Coronary artery (tissue), 2 donors: ENCODE data around the gene KRT83.

Source experiments
- DNase-seq: peaks from one replicate; pipeline ENCODE4 v3.0.0-alpha.2; 2017; ENCODE audit warnings: low spot score
- H3K27ac ChIP-seq, 2 donors: fragments of 200-600 bp; sonication (generic); one replicate each; pipeline ENCODE4 v1.5.1; 2016 to 2019
- H3K4me3 ChIP-seq: fragments of 200-600 bp; sonication (generic); 2 replicates; pipeline ENCODE4 v1.5.1; 2016; ENCODE audit warnings: mild to moderate bottlenecking, moderate library complexity
- TF ChIP-seq, protein P1 (sequence below): fragments of 200-600 bp; sonication (generic); IDR thresholded peaks from one replicate; pipeline ENCODE4 v1.5.1; 2019; ENCODE audit warnings: antibody characterized with exemption

The KRT83 gene

DNA sequence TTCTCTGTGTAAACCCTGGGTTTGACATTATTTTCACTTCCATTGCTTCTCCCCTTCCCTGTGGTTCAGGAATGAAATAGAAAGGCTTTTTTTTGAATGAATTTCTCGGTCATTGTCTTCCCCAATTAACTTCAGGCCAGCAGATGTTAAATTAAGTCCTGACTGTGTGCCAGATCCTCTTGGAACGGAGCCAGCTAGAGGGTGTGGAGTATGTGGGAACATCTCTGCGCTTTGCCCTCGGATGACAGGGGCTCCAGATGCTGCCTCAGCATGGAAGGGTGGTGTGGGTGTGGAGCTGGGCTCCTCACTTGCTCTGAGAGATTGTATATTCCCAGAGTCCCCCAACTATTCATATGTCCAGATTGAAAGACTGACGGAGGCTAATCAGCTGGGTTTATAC lies 33.0 kb upstream of the KRT83 start:
- TF ChIP-seq, protein P1, sequence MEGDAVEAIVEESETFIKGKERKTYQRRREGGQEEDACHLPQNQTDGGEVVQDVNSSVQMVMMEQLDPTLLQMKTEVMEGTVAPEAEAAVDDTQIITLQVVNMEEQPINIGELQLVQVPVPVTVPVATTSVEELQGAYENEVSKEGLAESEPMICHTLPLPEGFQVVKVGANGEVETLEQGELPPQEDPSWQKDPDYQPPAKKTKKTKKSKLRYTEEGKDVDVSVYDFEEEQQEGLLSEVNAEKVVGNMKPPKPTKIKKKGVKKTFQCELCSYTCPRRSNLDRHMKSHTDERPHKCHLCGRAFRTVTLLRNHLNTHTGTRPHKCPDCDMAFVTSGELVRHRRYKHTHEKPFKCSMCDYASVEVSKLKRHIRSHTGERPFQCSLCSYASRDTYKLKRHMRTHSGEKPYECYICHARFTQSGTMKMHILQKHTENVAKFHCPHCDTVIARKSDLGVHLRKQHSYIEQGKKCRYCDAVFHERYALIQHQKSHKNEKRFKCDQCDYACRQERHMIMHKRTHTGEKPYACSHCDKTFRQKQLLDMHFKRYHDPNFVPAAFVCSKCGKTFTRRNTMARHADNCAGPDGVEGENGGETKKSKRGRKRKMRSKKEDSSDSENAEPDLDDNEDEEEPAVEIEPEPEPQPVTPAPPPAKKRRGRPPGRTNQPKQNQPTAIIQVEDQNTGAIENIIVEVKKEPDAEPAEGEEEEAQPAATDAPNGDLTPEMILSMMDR = no peak
- no peak for DNase-seq
- H3K27ac ChIP-seq = no peak overlapping the region
- no peak overlapping the region for H3K4me3 ChIP-seq

DNA sequence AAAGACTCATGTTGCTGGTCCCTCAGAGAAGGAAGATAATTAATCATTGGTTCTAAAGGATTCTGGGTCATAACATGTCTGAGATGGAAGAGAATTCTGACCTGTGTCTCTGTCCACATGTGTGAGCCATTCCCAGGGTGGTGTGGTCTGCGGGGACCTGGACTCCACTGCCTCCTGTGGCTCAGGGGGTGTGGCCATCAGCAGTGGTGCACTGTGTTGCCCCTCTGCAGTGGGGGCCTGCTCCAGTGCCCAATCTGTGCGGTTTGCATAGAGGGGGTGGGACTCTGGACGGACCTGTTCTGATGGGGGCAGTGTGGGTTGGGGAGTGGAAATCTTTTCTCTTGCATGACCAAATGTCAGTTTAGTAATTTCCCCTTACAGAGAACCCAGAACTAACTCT lies 32.6 kb upstream of the KRT83 start:
- TF ChIP-seq, protein P1 = no peak
- no peak overlapping the region for H3K27ac ChIP-seq
- DNase-seq = no peak
- H3K4me3 ChIP-seq = no peak overlapping the region

DNA sequence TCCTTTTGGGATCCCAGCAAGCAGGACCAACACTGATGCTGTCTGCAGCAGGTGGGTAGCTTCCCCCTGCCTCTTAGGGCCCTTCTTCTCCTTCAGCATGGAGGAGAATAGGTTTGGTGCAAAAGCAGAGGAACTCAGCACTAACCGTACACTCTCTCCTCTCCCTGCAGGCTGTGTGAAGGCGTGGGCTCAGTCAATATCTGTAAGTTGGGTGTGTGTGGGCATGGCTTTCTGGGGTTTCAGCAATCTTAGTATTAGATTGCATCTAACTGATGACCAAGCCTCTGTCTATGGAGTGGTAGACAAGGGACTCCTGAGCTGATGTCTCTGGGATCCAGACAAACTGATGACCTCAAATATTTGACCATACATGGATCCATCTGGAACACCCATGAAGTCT lies 31.8 kb upstream of the KRT83 start:
- no peak for DNase-seq
- H3K27ac ChIP-seq = no peak overlapping the region
- TF ChIP-seq, protein P1 = no peak

DNA sequence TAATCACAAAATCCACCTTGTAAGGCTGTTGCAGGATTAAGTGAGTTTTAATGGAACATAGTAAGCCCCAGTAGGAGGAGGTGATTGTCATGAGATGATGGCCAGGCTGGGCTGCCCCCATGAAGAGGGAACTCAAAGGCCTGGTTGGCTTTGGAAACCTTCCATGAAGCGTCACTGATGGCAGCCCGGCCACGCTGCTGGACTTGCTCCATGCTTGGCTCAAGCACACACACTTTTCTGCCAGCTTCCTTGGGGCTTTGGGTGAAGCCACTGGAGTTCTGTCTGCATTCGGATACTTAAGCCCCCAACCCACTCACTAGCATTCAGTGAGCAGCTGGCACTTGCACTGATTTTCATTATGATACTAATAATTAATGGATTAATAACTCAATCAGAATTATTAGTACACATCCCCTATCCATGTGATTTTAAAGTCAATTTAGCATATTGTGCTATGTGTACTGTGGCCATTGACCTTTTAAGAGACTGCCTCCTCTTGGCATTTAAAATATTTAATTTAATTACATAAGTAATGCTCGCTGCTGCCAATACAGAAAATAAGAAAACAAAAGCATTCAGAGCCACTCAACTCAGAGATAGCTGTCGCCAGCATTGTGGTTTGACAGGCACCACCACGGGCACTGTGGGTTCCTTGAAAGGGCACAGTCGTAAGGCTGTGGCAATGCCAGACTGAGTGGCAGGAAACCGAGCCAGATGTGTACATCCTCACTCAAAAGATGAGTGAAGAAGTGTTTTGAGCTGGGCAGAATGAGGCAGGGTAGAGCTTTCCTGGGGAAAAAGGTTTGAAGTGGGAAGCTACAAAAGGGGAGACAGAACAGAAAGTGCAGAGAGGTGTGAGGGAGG lies 30.2 kb upstream of the KRT83 start:
- DNase-seq = no peak
- H3K4me3 ChIP-seq = no peak overlapping the region
- peak overlapping the region; percentile 12 to 41 for H3K27ac ChIP-seq
- TF ChIP-seq, protein P1 = no peak

More for the DNA sequence above, 31.8 kb upstream of the KRT83 start:
- H3K4me3 ChIP-seq = no peak overlapping the region

DNA sequence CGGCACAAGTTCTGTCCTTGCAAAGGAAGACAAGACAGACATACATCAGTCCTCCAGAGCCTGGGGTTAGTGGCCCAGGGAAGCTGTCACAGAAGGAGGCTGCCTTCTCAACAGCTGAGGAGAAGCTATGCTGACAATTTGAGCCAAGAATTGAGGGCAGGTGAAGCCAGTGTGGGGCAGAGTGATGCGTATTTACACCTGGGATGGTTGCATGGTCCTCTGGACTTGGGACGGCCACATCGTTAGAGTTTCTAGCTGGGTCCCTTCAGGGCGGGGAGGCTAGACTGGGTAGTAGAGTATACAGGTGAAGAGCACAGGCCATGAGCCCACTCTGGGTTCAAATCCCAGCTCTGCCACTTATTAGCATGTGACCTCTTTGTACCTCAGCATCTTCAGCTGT lies 29.6 kb upstream of the KRT83 start:
- H3K4me3 ChIP-seq = no peak overlapping the region
- TF ChIP-seq, protein P1 = no peak
- peak overlapping the region; percentile 12 to 19 for H3K27ac ChIP-seq
- DNase-seq = peak; percentile 56

DNA sequence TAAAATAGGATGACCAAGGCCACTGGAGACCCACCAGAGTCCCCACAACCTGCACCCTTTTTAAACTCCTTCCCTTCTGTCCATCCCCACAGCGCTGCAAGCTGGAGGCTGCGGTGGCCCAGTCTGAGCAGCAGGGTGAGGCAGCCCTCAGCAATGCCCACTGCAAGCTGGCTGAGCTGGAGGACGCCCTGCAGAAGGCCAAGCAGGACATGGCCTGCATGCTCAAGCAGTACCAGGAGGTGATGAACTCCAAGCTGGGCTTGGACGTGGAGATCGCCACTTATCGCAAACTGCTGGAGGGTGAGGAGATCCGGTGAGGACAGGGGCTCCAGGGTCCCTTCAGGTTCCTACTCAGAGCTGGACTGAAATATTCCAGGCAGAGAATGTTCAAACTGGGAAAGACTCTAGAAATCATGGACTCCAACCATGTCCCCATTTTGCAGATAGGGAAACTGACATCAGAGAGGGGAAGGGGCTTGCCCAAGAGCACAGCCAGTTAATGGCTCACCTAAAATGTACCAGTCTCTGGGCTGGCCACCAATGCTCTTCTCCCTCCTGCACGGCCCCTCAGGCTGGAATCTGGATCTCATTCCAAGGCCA lies 28.9 kb upstream of the KRT83 start:
- TF ChIP-seq, protein P1 = no peak
- H3K4me3 ChIP-seq = no peak overlapping the region
- peak; percentile 53 for DNase-seq
- no peak overlapping the region for H3K27ac ChIP-seq

DNA sequence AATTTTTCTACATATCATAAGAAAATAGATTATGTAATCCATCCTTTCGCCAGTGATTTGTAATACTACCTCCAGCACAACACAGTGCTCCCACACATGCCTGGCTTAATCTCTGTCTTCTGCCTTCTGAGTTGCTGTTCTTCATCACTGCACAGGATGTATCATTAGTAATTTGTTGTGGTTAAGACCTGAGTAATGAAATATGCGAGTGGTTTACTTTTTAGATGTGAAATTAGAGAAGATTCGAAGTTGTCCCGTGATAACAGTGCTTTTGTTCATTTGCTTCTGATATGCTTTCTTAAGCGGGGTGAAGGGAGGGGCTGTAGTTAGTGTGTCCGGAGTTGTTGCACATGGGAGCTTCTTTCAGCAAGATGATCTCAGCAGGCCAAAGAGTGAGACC lies 28.0 kb upstream of the KRT83 start:
- no peak overlapping the region for H3K27ac ChIP-seq
- DNase-seq = no peak
- H3K4me3 ChIP-seq = no peak overlapping the region
- TF ChIP-seq, protein P1 = no peak
